Upper lobe of right lung (tissue), 1 donor: Measurements from ENCODE around the gene PRDM10. TPM values are rescaled to one million over a fixed set of nuclear protein-coding genes. Genes with fewer than 3 reads are reported as not detected.
"Not testable (repeated sequence)": the region's sequence is repeated elsewhere in the genome, so short reads cannot be mapped to it uniquely, and the experiment has no call there.

Source experiments
- ATAC-seq: fragments of 200-7000 bp; cut with Tn5 transposase; one replicate; pipeline ENCODE4 v1.9.1; 2020; ENCODE audit warnings: mild to moderate bottlenecking, moderate library complexity
- DNase-seq: peaks from one replicate; pipeline ENCODE4 v3.0.0-alpha.2; 2020
- H3K27ac ChIP-seq: fragments of 200-600 bp; one replicate; pipeline ENCODE4 v1.8.0; 2022
- H3K27me3 ChIP-seq: fragments of 200-600 bp; one replicate; pipeline ENCODE4 v1.8.0; 2022; ENCODE audit warnings: mild to moderate bottlenecking
- H3K36me3 ChIP-seq: fragments of 200-600 bp; one replicate; pipeline ENCODE4 v1.8.0; 2022
- H3K4me1 ChIP-seq: fragments of 200-600 bp; one replicate; pipeline ENCODE4 v1.8.0; 2022
- H3K4me3 ChIP-seq: fragments of 200-600 bp; one replicate; pipeline ENCODE4 v1.8.0; 2022; ENCODE audit warnings: mild to moderate bottlenecking
- H3K9me3 ChIP-seq: fragments of 200-600 bp; one replicate; pipeline ENCODE4 v1.8.0; 2022
- intact Hi-C: fragments of 100-400 bp; cut with DNase I; formaldehyde crosslinking; loops from one replicate; pipeline ENCODE4 v1.11.0; 2022
- total RNA-seq: library from RNA; stranded (reverse); fragmentation: NEBNext Ultra II Directional; extraction: Animal tissue kit (Norgen Biotek cat#: 25700); gene quantifications from one replicate; pipeline ENCODE4 v1.2.1, GENCODE V29; 2021
- TF ChIP-seq, protein P1 (sequence below): fragments of 200-600 bp; IDR thresholded peaks from one replicate; pipeline ENCODE4 v1.8.0; 2022; ENCODE audit warnings: antibody characterized with exemption
- donor health status: DM: no; HTN: yes; CAD: no; lungs with severe emphysema.

The PRDM10 gene
- total RNA-seq, 1 donor from 2014 or later: 15.7 TPM

DNA sequence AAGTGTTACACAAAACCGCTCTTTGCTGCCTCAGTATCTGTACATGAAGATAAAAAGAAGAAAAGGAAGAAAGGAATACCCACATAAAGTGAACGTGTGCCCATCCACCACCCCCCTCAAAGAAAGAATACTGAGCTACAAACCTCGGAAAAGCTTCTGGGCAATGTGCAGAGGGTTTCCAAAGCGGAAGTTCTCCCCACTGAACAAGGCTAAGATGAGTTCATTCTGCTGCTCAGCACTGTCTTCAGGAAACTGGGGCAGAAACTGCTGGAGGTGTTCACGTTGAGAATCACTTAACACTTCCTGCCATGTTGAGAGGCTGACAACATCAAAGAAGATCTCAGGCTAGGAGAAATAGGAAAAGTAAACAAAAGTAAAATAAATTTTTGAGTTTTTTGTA, 114.2 kb downstream of the PRDM10 start:
- ATAC-seq: no peak
- DNase-seq: no peak

DNA sequence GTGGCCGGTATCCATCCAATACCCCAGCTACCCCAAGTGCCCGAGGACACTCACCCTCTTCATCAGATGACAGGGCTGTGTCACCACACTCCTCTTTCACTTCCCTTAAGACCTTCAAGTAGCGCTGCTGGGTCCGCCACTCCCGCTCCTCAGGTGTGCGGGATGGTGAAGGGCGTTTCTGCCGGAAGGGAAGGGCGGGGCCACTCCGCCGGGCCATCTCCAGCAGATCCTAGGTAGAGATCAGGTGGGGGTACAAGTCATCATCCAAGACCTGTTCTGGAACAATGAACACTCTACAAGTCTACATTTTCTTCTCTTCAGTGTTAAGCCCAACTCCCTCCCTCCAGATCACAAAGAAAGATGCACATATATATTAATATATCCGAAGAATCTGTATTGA, 117.3 kb downstream of the PRDM10 start:
- H3K36me3 ChIP-seq: peaks cover 96% of the 10 kb centered on the region

More for the DNA sequence above, 114.2 kb downstream of the PRDM10 start:
- Histone ChIP-seq H3K27me3 (no peaks in the 10 kb centered on the region), H3K4me1 (peaks cover under 1% of the 10 kb centered on the region), H3K4me3 (no peak overlapping the region), H3K9me3 (no peaks in the 10 kb centered on the region), H3K27ac (no peak overlapping the region), H3K36me3 (peaks cover 92% of the 10 kb centered on the region)
- TF ChIP-seq, protein P1, sequence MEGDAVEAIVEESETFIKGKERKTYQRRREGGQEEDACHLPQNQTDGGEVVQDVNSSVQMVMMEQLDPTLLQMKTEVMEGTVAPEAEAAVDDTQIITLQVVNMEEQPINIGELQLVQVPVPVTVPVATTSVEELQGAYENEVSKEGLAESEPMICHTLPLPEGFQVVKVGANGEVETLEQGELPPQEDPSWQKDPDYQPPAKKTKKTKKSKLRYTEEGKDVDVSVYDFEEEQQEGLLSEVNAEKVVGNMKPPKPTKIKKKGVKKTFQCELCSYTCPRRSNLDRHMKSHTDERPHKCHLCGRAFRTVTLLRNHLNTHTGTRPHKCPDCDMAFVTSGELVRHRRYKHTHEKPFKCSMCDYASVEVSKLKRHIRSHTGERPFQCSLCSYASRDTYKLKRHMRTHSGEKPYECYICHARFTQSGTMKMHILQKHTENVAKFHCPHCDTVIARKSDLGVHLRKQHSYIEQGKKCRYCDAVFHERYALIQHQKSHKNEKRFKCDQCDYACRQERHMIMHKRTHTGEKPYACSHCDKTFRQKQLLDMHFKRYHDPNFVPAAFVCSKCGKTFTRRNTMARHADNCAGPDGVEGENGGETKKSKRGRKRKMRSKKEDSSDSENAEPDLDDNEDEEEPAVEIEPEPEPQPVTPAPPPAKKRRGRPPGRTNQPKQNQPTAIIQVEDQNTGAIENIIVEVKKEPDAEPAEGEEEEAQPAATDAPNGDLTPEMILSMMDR: no peak
- intact Hi-C loops: no loop called here

DNA sequence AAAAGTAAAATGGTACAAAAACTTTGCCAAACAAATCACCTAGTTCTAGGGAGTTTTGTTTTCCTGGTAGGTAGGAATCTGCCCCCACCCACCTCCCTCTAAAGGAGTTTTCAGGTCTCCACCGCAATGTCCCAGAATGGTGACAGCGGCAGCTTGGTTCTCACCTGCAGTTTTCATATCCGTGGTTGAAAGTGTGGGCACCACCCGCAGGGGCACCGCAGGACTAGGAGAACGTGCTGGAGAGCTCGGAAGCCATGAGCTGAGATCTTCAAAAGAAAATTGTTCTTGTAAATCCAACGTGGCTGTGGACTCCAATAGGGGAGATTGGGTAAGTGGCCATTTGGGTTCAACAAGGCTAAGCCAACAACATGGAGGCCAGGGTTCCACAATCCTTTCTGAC, 118.1 kb downstream of the PRDM10 start:
- DNase-seq: no peak
- H3K9me3 ChIP-seq: no peaks in the 10 kb centered on the region
- H3K27ac ChIP-seq: no peak overlapping the region
- ATAC-seq: no peak
- no peak overlapping the region for H3K4me3 ChIP-seq
- TF ChIP-seq, protein P1: no peak
- peaks cover 97% of the 10 kb centered on the region for H3K36me3 ChIP-seq
- intact Hi-C loops: no loop called here
- no peaks in the 10 kb centered on the region for H3K4me1 ChIP-seq
- H3K27me3 ChIP-seq: no peaks in the 10 kb centered on the region

More for the DNA sequence above, 117.3 kb downstream of the PRDM10 start:
- Histone ChIP-seq H3K27ac (no peak overlapping the region), H3K4me3 (no peak overlapping the region), H3K4me1 (no peaks in the 10 kb centered on the region), H3K9me3 (no peaks in the 10 kb centered on the region), H3K27me3 (no peaks in the 10 kb centered on the region)
- ATAC-seq: no peak
- intact Hi-C loops: no loop called here
- TF ChIP-seq, protein P1: no peak
- no peak for DNase-seq

DNA sequence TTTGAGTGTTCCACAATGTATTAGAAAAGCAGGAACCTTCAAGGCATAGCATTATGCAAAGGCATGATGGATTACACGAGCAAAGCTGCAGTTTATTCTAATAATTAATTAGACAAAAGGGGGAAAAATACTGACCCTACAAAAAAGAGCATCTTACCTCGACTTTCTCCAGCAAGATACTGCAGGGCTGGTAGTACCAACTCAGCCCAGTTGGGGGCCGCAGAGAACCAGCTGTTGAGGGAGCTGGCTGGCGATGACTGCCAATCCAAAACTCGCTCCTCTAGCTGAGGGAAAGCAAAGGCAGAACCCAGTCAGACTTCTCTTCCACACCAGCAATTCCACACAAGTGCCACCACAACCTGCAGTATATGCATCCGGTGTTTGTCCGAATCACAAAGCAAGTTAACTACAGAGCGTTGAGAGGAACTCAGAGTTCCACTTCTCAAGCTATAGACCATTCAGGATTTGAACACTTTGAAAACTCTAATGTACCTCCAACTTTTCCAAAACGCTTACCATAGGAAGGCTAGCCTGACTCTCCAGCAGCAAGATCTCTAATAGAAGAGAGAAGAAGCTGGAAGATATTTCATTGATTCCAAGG, 121.0 kb downstream of the PRDM10 start:
- H3K9me3 ChIP-seq: no peaks in the 10 kb centered on the region
- ATAC-seq (peak; percentile 71), DNase-seq (no peak)
- H3K27me3 ChIP-seq: no peaks in the 10 kb centered on the region
- H3K27ac ChIP-seq: no peak overlapping the region
- TF ChIP-seq, protein P1: peak; percentile 35
- H3K4me3 ChIP-seq: no peak overlapping the region
- H3K4me1 ChIP-seq: no peaks in the 10 kb centered on the region
- intact Hi-C loops: no loop called here
- H3K36me3 ChIP-seq: peaks cover 100% of the 10 kb centered on the region

DNA sequence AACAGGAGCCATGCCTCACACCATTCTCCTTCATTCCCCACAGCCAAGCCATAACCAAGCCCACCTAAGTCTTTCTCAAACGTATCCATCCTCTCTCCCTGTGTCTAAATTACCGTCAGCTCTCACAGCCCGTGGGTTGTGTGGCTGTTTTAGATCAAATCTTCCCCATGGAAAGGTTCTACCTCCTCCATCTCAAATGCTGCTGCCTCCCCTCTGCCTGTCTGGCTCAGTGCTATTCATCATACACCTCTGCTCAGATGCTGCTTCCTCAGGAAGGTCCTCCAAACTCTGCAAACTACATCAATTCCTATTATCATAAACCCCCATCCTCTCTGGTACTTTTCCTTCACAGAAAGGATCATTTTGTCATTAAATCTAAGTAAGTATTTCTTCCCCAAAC, 122.3 kb downstream of the PRDM10 start:
- Histone ChIP-seq H3K4me3 (no peak overlapping the region), H3K4me1 (no peaks in the 10 kb centered on the region), H3K9me3 (no peaks in the 10 kb centered on the region), H3K36me3 (peaks cover 100% of the 10 kb centered on the region), H3K27ac (no peak overlapping the region), H3K27me3 (no peaks in the 10 kb centered on the region)
- ATAC-seq (no peak), DNase-seq (no peak)
- TF ChIP-seq, protein P1: no peak
- intact Hi-C loops: no loop called here

DNA sequence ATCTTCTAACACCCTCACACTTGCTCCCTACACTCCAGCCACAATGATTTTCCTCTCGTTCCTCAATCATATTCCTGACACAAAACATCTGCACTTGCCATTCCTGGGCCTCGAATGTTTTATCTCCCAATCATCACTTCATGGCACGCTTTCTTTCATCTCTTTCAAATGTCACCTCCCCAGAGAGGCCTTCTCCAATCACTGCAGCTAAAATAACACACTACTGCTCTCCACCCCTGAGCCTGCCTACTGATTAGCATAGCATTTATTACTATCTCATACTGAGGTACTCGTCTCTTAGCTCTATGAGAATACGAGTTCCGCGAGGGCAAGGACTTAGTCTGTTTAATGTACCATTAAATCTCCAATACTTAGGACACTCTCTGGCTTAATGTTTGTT, 130.7 kb downstream of the PRDM10 start:
- Histone ChIP-seq H3K4me3 (no peak overlapping the region), H3K4me1 (no peaks in the 10 kb centered on the region), H3K36me3 (peaks cover 98% of the 10 kb centered on the region), H3K27me3 (no peaks in the 10 kb centered on the region), H3K27ac (no peak overlapping the region), H3K9me3 (no peaks in the 10 kb centered on the region)
- intact Hi-C loops: no loop called here
- ATAC-seq (no peak), DNase-seq (no peak)
- TF ChIP-seq, protein P1: no peak

DNA sequence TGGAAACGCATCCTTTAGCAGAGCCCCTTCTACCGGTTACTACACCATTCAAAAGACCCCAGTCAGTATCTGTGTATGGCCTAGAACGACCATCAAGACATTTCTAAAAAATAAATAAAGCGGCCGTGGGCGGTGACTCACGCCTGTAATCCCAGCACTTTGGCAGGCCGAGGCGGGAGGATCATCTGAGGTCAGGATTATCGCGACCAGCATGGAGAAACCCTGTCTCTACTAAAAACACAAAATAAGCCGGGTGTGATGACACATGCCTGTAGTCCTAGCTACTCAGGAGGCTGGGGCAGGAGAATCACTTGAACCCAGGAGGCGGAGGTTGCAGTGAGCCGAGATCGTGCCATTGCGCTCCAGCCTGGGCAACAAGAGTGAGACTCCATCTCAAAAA, 134.0 kb downstream of the PRDM10 start:
- ATAC-seq, DNase-seq, H3K4me3 ChIP-seq, H3K27ac ChIP-seq, H3K27me3 ChIP-seq, H3K9me3 ChIP-seq, H3K4me1 ChIP-seq, intact Hi-C loops: not testable (repeated sequence)
- H3K36me3 ChIP-seq: peaks cover 96% of the 10 kb centered on the region
